HG02973 (cell line): ENCODE data around the gene ZIC2.
"Not testable (repeated sequence)": the region's sequence is repeated elsewhere in the genome, so short reads cannot be mapped to it uniquely, and the experiment has no call there.

Source experiments
- ATAC-seq: cut with Tn5 transposase; IDR thresholded peaks from one replicate; pipeline ENCODE4 v1.9.1; 2021; ENCODE audit warnings: moderate library complexity; ENCODE audit not compliant: unreplicated experiment

The ZIC2 gene

DNA sequence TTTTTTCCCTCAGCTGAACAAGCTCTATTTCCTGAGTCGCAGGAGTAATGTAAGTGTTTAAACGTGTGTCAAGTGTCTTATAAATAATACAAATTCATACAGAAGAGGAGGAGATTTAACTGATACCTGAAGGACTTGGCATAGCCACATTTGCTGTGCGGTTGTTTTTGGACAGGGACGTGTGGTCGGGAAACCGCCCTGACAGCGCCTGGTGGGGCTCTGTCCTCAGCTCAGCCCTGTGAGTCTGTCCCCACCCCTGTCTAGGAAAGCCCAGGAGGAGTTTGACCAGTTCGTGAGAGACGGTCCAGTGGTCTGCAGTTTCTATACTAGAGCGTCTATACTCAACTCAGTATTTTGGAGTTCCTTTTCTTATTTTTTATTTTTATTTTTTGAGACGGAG is 16.7 kb downstream of the ZIC2 start:
- no peak for ATAC-seq

DNA sequence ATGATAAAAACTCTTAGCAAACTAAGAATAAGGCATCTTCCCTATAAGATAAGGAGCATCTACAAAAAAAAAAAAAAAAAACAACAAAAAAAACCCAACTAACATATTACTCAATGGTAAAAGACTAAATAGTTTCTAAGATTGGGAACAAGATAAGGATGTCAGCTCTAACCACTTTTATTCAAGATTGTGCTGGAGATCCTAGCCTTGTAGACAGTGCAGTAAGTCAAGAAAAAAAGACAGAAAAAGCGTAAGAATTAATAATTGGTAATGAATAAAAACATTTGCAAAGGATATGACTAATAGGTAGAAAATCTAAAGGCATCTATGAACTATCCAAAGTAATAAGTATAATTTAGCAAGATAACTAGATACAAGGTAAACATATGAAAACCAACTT is 33.0 kb downstream of the ZIC2 start:
- ATAC-seq, result no peak

DNA sequence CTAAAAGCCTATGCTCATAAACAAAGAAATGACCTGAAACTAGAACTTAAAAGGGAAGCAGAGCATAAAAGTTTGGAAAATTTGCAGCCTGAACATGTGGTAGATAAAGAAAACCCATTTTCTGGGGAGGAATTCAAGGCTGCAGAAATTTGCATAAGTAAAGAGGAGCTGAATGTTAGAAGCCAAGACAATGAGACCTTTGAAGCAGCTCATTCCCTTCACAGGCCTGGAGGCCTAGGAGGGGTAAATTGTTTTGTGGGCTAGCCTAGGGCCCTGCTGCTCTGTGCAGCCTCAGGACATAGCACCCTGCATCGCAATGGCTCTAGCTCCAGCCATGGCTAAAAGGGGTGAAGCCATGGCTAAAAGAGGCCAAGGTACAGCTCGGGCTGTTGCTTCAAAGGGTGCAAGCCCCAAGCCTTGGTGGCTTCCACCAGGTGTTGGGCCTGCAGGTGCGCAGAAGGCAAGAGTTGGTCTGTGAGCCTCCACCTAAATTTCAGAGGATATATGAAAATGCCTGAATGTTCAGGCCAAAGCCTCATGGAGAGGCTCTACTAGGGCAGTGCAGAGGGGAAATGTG is 38.3 kb downstream of the ZIC2 start:
- no peak for ATAC-seq

- ATAC-seq, result no peak
Measured at GRCh38 chr13:100022798-100023197, 41.2 kb downstream of the ZIC2 start.

DNA sequence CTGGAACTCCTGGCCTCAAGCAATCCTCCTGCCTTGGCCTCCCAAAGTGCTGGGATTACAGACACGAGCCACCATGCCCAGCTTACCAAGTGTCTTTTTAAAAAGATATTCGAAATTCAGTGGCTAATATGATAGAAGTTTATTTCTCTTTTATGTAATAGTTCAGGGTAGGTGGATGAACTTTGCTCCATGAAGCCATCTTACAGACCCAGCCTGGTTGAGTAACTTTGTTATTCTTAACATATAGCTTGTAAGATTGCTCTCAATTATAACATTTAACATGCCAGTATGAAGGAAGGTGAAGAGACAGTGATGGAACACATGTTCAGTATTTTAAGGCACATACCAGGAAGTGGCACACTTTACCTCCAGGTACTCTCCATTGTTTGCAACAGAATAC is 42.4 kb downstream of the ZIC2 start:
- no peak for ATAC-seq

DNA sequence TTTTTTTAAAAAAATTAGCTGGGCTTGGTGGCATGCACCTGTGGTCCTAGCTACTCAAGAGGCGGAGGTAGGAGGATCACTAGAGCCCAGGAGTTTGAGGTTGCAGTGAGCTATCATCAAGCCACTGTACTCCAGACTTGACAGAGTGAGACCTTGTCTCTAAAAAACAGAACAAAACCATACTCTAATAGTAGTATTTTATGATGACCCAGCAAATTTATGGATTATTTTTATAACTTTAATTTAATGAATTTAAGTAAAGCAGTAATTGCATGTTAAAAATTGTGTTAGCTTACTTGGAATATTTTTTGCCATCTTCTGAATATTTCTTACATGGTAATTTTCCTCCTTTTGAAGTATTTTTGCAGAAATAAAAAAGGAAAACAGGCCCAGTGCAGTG is 48.3 kb downstream of the ZIC2 start:
- no peak for ATAC-seq

DNA sequence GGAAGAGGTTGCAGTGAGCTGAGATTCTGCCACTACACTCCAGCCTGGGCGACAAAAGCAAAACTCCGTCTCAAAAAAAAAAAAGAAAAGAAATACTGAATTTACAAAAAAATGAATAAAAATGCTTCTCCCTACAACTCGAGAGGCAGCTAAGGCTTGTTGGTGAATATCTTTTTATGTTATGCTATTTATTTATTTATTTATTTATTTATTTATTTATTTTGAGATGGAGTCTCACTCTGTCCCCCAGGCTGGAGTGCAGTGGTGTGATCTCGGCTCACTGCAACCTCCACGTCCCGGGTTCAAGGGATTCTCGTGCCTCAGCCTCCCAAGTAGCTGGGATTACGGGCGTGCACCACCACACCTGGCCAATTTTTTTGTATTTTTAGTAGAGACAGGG is 51.1 kb downstream of the ZIC2 start:
- ATAC-seq, result not testable (repeated sequence)

GRCh38 chr13:100035936-100036335 is 54.4 kb downstream of the ZIC2 start:
- ATAC-seq, result no peak
